Jurkat, Clone E6-1 (cell line): ENCODE results near the gene RAD9B.

Experiments
- DNase-seq: peaks from one replicate; pipeline ENCODE4 v3.0.0-alpha.2; 2011; ENCODE audit warnings: low read depth, low spot score
- H3K4me3 ChIP-seq: 2 replicates; pipeline ENCODE4 v1.5.1; 2011; ENCODE audit warnings: mild to moderate bottlenecking, low read length, control low read depth, moderate library complexity

RAD9B gene

DNA sequence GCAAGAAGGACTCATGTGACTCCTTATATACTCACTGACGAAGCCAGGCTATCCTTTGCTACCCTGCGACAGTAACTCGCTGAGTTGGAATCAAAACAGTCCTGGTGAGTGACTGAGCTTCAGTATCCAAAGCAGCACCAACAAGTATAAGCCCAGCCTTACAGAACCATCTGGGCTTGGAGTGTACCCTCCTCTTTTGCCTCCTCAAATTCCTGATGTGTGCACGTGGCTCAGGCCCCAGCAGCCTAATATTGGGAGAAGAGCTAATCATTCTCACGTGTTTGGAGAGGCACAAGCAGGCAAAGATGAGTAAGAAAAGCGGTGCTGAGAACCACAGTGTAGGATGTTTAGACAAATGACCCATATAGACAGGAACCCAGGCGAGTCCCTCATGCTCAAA is 46.5 kb downstream of the RAD9B start:
- no peak overlapping the region for H3K4me3 ChIP-seq
- no peak for DNase-seq

DNA sequence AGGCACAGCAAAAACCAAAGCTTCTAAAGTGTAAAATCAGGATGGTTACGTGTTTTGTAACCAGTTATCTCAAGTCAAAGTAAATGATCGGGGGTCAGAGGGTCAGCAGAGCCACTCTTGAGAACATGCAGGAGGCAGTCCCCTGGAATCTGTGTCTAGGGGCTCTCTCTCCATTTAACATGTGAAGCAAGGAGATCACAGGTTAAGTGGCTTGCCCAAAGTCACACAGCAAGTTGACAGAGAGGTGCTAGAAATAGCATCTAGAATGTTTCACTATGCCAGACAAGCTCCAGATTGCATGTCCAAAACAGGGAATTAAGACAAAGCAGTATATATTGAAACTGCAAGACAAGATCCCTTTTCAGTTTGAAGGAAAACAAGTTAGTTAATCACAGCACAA is 47.6 kb downstream of the RAD9B start:
- H3K4me3 ChIP-seq: no peak overlapping the region
- no peak for DNase-seq

DNA sequence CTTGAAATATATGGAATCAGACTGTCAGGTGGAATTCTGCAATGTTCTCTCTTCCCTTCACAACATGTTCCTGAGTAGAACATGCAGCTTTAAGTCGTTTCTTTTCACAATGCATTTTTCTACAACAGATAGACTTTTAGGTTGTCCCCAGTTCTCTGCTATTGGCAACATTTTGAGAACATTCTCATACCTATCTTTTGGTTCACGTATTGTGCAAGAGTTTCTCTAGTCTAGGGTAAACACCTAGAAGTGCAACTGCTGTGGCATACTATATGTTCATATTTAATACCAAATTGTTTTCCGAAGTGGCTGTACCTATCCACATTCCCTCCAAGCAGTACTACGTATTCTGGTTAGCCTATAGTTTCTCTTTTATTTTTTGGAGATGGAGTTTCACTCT is 48.9 kb downstream of the RAD9B start:
- no peak for DNase-seq
- no peak overlapping the region for H3K4me3 ChIP-seq
